ENCODE measurements around the gene SLC26A2. TPM values are rescaled to one million over a fixed set of nuclear protein-coding genes. Genes with fewer than 3 reads are reported as not detected.

SLC26A2 gene
- total and polyA plus RNA-seq, 8 donors, result 1.1 to 7.4 (median 3.6) TPM

GRCh38 chr5:149954798-149955197 is 5.8 kb upstream of the SLC26A2 start:
- FAIRE-seq, result no peak
- no peak for ATAC-seq
- Histone ChIP-seq H3K9me3 (no peaks in the 10 kb centered on the region), H3K36me3 (no peaks in the 10 kb centered on the region), H3K4me3 (no peak overlapping the region), H3K4me1 (peaks cover 0 to 5% (median 3%) of the 10 kb centered on the region in 3 donors), H3K27me3 (no peaks in the 10 kb centered on the region), H3K27ac (no peak overlapping the region)
- 76 to 86% methylated on average over 6 of the region's 6 CpGs for WGBS, 2 donors
- intact Hi-C loops (cut with DNase I), result no loop called here
- no peak for DNase-seq
- TF ChIP-seq, protein P1, sequence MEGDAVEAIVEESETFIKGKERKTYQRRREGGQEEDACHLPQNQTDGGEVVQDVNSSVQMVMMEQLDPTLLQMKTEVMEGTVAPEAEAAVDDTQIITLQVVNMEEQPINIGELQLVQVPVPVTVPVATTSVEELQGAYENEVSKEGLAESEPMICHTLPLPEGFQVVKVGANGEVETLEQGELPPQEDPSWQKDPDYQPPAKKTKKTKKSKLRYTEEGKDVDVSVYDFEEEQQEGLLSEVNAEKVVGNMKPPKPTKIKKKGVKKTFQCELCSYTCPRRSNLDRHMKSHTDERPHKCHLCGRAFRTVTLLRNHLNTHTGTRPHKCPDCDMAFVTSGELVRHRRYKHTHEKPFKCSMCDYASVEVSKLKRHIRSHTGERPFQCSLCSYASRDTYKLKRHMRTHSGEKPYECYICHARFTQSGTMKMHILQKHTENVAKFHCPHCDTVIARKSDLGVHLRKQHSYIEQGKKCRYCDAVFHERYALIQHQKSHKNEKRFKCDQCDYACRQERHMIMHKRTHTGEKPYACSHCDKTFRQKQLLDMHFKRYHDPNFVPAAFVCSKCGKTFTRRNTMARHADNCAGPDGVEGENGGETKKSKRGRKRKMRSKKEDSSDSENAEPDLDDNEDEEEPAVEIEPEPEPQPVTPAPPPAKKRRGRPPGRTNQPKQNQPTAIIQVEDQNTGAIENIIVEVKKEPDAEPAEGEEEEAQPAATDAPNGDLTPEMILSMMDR (IDR thresholded peaks at IDR 0.05), result no peak

DNA sequence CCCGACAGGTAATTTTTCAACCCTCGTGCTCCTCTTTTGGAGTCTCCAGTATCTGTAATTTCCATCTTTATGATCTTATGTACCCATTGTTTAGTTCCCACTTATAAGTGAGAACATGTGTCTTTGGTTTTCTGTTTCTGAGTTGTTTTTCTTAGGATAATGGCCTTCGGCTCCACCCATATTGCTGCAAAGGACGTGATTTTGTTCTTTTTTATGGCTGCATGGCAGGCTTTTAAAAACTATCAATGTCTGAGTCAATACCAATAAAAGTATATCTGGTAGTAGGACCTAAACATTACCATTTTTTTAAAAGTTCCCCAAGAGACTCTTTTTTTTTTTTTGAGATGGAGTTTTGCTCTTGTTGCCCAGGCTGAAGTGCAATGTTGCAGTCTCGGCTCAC is 3.9 kb upstream of the SLC26A2 start:
- Histone ChIP-seq H3K27ac (no peak overlapping the region), H3K9me3 (no peaks in the 10 kb centered on the region), H3K4me3 (no peak overlapping the region), H3K27me3 (no peaks in the 10 kb centered on the region), H3K36me3 (no peaks in the 10 kb centered on the region), H3K4me1 (peaks cover 0 to 9% (median 6%) of the 10 kb centered on the region in 3 donors)
- DNase-seq, result no peak
- 75 to 79% methylated on average over 5 of the region's 5 CpGs for WGBS, 2 donors
- TF ChIP-seq, protein P1 (IDR thresholded peaks at IDR 0.05), result no peak
- no peak for FAIRE-seq
- no peak for ATAC-seq
- intact Hi-C loops (cut with DNase I), result no loop called here

DNA sequence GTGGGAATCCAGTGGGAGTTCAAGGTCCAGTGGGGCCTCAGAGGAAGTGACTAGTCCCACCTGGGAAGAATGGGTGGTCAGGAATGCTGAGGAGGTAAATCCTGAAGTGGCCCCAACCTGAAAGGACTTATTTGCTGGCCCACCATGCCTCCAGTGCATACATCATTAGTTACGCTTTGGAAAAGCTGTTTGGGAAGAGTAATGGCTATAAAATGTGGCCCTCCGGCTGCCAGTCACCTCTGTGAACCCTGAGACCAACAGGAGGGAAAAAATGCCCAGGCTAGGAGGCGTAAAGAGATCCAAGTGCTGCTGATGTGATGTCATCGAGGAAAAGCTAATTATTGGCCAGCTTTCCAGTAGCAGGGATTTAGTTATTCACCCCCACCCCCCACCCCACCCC is 2.7 kb upstream of the SLC26A2 start:
- Histone ChIP-seq H3K4me3 (no peak overlapping the region), H3K4me1 (peaks cover 0 to 10% (median 6%) of the 10 kb centered on the region in 3 donors), H3K9me3 (no peaks in the 10 kb centered on the region), H3K36me3 (no peaks in the 10 kb centered on the region), H3K27me3 (no peaks in the 10 kb centered on the region), H3K27ac (no peak overlapping the region)
- no peak for ATAC-seq
- FAIRE-seq, result no peak
- no peak for DNase-seq
- TF ChIP-seq, protein P1 (IDR thresholded peaks at IDR 0.05), result no peak
- intact Hi-C loops (cut with DNase I), result no loop called here
- 75 to 77% methylated on average over 4 of the region's 4 CpGs for WGBS, 2 donors

DNA sequence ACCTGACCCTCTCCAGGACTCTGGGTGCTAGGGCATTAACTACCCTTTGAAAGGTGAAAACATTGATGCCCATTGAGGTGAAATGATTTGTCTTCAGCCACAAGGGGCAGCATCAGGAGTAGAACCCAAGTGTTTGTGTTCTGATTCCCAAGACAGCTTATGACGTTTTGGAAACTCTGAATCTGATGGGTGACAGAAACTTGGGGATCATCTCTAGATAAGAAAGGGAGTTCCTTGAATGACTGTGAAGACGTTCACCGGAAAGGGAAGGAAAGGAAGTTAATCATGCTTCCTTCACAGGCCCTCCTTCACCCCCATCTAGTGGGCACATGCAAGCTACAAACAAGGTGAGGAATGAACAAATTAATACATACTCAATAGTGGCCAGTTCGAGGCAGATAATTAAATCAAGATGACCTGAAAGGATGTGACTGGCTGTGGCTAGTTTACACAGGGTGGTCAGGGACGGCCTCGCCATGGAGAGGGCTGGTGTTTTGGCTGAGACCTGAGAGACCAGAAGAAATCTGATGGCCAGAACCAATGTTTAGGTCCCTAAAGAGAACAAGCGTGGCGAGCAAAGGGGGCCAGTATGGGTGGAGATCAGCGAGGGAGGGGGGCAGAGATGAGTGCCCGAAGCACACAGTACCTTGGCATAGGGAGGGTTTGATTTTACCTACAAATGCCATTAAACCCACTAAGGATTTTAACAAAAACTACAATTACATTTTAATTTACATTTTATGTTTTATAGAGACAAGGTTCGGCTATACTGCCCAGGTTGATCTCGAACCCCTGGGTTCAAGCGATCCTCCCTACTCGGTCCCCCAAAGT is 937 bp upstream of the SLC26A2 start:
- intact Hi-C loops (cut with DNase I), result no loop called here
- no peak for FAIRE-seq
- peak in 1 of 6 donors; percentile 15 for DNase-seq
- WGBS, 2 donors, result 40 to 50% methylated on average over 14 of the region's 14 CpGs
- peak overlapping the region; percentile 69 to 91 (median 75) for H3K27ac ChIP-seq
- H3K9me3 ChIP-seq, result no peaks in the 10 kb centered on the region
- peak overlapping the region; percentile 42 to 85 (median 76) for H3K4me3 ChIP-seq
- H3K27me3 ChIP-seq, result no peaks in the 10 kb centered on the region
- no peaks in the 10 kb centered on the region for H3K36me3 ChIP-seq
- peaks cover 0 to 10% (median 6%) of the 10 kb centered on the region in 3 donors for H3K4me1 ChIP-seq
- TF ChIP-seq, protein P1 (IDR thresholded peaks at IDR 0.05), result peak in 2 of 4 donors; percentile 27 to 34
- peak in 3 of 4 donors; percentile 3 to 4 (median 4) for ATAC-seq

DNA sequence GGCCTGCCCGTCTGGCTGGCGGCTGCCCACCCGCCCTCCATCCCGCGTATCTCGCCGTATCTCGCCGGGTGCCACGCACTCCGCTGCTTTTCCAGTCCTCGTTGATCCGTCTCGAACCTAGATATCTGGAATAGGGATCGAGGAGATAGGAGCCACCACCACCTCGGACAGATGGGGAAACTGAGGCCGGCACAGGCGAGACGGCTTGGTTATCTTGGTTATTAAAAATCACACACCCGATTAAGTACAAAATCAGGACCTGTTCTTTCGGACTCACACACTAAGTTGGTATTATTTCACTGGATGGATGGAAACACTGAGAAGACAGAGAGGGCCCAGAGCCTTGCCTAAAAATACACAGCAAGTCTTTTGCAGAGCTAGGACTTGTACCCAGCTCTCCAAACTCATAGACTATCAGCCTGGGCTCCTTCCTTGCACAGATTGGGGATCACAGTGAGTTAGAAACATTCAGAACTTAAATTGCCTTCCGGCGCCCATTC is 678 bp downstream of the SLC26A2 start:
- H3K27ac ChIP-seq, result peak overlapping the region in 3 of 4 donors; percentile 69 to 91 (median 72)
- peaks cover 0 to 10% (median 6%) of the 10 kb centered on the region in 3 donors for H3K4me1 ChIP-seq
- no peak for DNase-seq
- H3K36me3 ChIP-seq, result no peaks in the 10 kb centered on the region
- 9 to 11% methylated on average over 23 of the region's 23 CpGs for WGBS, 2 donors
- intact Hi-C loops (cut with DNase I), result no loop called here
- H3K4me3 ChIP-seq, result peak overlapping the region; percentile 42 to 85 (median 76)
- no peak for FAIRE-seq
- peak; percentile 9 to 29 (median 18) for ATAC-seq
- no peaks in the 10 kb centered on the region for H3K27me3 ChIP-seq
- no peaks in the 10 kb centered on the region for H3K9me3 ChIP-seq
- TF ChIP-seq, protein P1 (IDR thresholded peaks at IDR 0.05), result no peak
